ENCODE measurements around the gene ZNF319. TPM values are rescaled to one million over a fixed set of nuclear protein-coding genes. Genes with fewer than 3 reads are reported as not detected.

The ZNF319 gene
- total and polyA plus RNA-seq, 2 of the 4 experiments (the other 2 are of a cell fraction): 0.90 to 6.3 TPM

DNA sequence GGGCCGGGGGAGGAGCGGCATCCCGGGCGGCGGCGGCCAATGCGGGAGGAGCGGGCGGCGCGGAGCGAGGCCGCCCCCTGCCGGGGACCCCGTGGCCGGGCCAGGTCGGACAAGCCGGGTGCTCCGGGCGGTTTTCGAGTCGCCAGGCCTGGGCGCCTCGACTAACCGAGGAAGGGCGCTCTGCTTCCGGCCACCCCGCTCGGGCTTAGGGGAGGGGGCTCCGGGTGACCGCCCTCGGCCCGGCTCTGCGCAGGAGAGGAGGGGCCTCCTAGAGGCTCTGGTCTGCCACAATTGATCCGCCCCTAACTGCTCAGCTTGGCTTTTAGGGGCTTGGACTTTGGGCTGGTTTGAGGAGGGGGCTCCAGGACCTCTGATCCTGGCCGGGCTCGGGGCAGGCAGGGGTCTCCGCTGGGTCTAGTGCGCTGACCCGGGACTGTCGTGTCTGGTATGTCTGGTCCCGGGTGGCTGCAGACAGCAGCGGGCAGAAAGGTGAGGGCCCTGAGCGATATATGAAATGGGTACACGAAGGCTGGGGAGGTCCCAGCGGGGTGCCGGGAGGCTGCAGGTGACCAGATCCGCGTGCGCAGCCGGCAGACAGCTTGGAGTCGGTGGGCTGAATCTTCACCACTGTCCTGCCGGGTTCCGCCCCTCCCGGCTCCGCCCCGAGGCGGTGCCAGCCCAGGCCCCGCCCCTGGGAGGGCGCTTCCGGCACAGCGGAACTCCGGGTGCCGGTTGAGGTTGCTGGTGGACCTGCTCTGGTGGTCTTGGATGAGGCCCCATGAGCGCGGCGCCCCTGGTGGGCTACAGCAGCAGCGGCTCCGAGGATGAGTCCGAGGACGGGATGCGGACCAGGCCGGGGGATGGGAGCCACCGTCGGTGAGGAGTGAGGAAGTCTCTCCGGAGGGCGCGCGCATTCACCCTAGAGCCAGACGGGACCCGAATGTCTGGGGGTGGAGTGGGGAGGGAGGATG, 519 bp upstream of the ZNF319 start, which contains the start of gene USB1:
USB1 (plus strand) TSS at position 702 of the 971 bp plus-strand sequence; CDS start at position 779, 77 bp downstream.
- peaks cover 11% of the 10 kb centered on the region; the same call in 1 of the 2 replicates for H3K9me1 ChIP-seq (ENCODE audit: insufficient read depth, low read length)
- 0% methylated on average over 6 of the region's 81 CpGs; no CpG with 5 or more reads in 1 of the 2 experiments for WGBS, 2 experiments (ENCODE audit: extremely low coverage in 2 of 2, insufficient read length in 1 of 2)
- BruUV-seq (replicated peaks): no TSS peak
- POLR2A ChIA-PET (ENCODE audit: unreplicated experiment): no interaction called here
- peaks cover 18 to 51% of the 10 kb centered on the region in 2 experiments for H3K79me1 ChIP-seq (ENCODE audit: low read depth in 1 of 2, low read length in 2 of 2)
- peak within 1 kb of the TSS; percentile 72; the same call in 1 of the 2 replicates for H4K91ac ChIP-seq (ENCODE audit: insufficient read depth, low read depth, low read length)
- TF ChIP-seq POLR2A (IDR thresholded peaks at IDR 0.05; ENCODE audit: low read depth, low read length) (peak; percentile 57), BHLHE40 (IDR thresholded peaks at IDR 0.05; ENCODE audit: low read depth, low read length) (0 out of 2 replicates have a peak, but pooled peaks have one; percentile 7), MAZ (IDR thresholded peaks at IDR 0.05; ENCODE audit: borderline replicate concordance, low read depth, low read length) (peak; percentile 65; the same call in 1 of the 2 replicates), NFE2L2 (IDR thresholded peaks at IDR 0.05; ENCODE audit: low read depth, low read length) (no peak), SMC3 (IDR thresholded peaks at IDR 0.05; ENCODE audit: low read depth, low read length) (peak; percentile 47; the same call in 1 of the 2 replicates), MXI1 (IDR thresholded peaks at IDR 0.05; ENCODE audit: borderline replicate concordance, low read depth, low read length) (peak; percentile 62; the same call in 1 of the 2 replicates), MAFK (IDR thresholded peaks at IDR 0.05; ENCODE audit: low read depth, low read length) (no peak), FOS (IDR thresholded peaks at IDR 0.05; ENCODE audit: low read depth, low read length) (no peak), RAD21 (IDR thresholded peaks at IDR 0.05; ENCODE audit: low read length) (peak; percentile 64)
- TF ChIP-seq, protein P1, sequence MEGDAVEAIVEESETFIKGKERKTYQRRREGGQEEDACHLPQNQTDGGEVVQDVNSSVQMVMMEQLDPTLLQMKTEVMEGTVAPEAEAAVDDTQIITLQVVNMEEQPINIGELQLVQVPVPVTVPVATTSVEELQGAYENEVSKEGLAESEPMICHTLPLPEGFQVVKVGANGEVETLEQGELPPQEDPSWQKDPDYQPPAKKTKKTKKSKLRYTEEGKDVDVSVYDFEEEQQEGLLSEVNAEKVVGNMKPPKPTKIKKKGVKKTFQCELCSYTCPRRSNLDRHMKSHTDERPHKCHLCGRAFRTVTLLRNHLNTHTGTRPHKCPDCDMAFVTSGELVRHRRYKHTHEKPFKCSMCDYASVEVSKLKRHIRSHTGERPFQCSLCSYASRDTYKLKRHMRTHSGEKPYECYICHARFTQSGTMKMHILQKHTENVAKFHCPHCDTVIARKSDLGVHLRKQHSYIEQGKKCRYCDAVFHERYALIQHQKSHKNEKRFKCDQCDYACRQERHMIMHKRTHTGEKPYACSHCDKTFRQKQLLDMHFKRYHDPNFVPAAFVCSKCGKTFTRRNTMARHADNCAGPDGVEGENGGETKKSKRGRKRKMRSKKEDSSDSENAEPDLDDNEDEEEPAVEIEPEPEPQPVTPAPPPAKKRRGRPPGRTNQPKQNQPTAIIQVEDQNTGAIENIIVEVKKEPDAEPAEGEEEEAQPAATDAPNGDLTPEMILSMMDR (conservative IDR thresholded peaks at IDR 0.05; ENCODE audit: low read depth, low read length): peak; percentile 75
- peak within 1 kb of the TSS; percentile 23; the same call in 1 of the 2 replicates for H4K5ac ChIP-seq (ENCODE audit: low read depth, low read length)
- intact Hi-C loops (cut with micrococcal nuclease): loop anchor here (1.0 to 10.0 kb wide), 6 partner anchors 102 to 424 kb away; no protein-coding TSS in a partner anchor
- peaks cover 31% of the 10 kb centered on the region; the same call in 1 of the 2 replicates for H3K36me3 ChIP-seq (ENCODE audit: control insufficient read depth, insufficient read depth, low read length)
- DNase-seq (peak; percentile 73), ATAC-seq (ENCODE audit: low read depth) (peak; percentile 90)
- H3K27me3 ChIP-seq (ENCODE audit: control insufficient read depth, insufficient read depth, low read length): no peaks in the 10 kb centered on the region
- dilution Hi-C loops (cut with HindIII; ENCODE audit: low sequenced_read_pairs, unreplicated experiment): no loop called here
- peak within 1 kb of the TSS; percentile 97 for H2AK9ac ChIP-seq (replicated peaks; ENCODE audit: low read depth, low read length, poor library complexity)
- peak within 1 kb of the TSS; percentile 85 for H3K4ac ChIP-seq (ENCODE audit: low read depth, low read length)
- H3K9ac ChIP-seq (ENCODE audit: low read depth, low read length): peak within 1 kb of the TSS; percentile 64
- peak within 1 kb of the TSS; percentile 87 for H3K14ac ChIP-seq (replicated peaks; ENCODE audit: low read depth, low read length)
- no peak within 1 kb of the TSS for H3K18ac ChIP-seq (ENCODE audit: low read depth, low read length)
- CTCF ChIA-PET: interaction anchor here (0.6 to 1.4 kb wide), 4 partner anchors 94 to 420 kb away, joined by 3 to 6 read pairs (median 3); no protein-coding TSS in a partner anchor
- H3K23ac ChIP-seq (ENCODE audit: low read depth, low read length): peak within 1 kb of the TSS; percentile 18; the same call in 1 of the 2 replicates
- H3K4me1 ChIP-seq (ENCODE audit: control insufficient read depth, insufficient read depth, low read length): peaks cover 12% of the 10 kb centered on the region
- H4K20me1 ChIP-seq (ENCODE audit: insufficient read depth, low read length): peaks cover 10% of the 10 kb centered on the region; the same call in 1 of the 2 replicates
- peak within 1 kb of the TSS; percentile 100 for H2AFZ ChIP-seq (replicated peaks; ENCODE audit: low read length, poor library complexity)
- in situ Hi-C loops (cut with MboI; ENCODE audit: low sequenced_read_pairs): loop anchor here (5.0 to 10.0 kb wide), 3 partner anchors 104 to 436 kb away; no protein-coding TSS in a partner anchor
- peak within 1 kb of the TSS; percentile 46 for H2BK5ac ChIP-seq (ENCODE audit: low read depth, low read length, poor library complexity, severe bottlenecking)
- H3K27ac ChIP-seq (ENCODE audit: insufficient read depth, low read length): peak within 1 kb of the TSS; percentile 49
- H3K4me2 ChIP-seq (ENCODE audit: low read depth, low read length): peak within 1 kb of the TSS; percentile 91
- peak within 1 kb of the TSS; percentile 74; the same call in 1 of the 2 replicates for H2BK120ac ChIP-seq (ENCODE audit: low read depth, low read length)
- H3K4me3 ChIP-seq (ENCODE audit: insufficient read depth, low read depth, low read length): peak within 1 kb of the TSS; percentile 70
- peak within 1 kb of the TSS; percentile 50 to 84; a peak in 3 of 4 replicates for H4K8ac ChIP-seq (ENCODE audit: low read depth in 2 of 2, low read length in 2 of 2)
- H2BK20ac ChIP-seq (ENCODE audit: low read depth, low read length): no peak within 1 kb of the TSS
- H3K56ac ChIP-seq (ENCODE audit: extremely low read depth, insufficient read depth, low read length): no peak within 1 kb of the TSS
- no peaks in the 10 kb centered on the region for H3K9me3 ChIP-seq (ENCODE audit: control insufficient read depth, insufficient read depth, low read length)
- H2BK15ac ChIP-seq (ENCODE audit: low read depth, low read length): no peak within 1 kb of the TSS
- H2AK5ac ChIP-seq (ENCODE audit: low read depth, low read length): peak within 1 kb of the TSS; percentile 47; the same call in 1 of the 2 replicates
